ENCODE measurements around the gene MAPK1. TPM values are rescaled to one million over a fixed set of nuclear protein-coding genes. Genes with fewer than 3 reads are reported as not detected.

Gene MAPK1
- total RNA-seq, 2 experiments from 2014 or later, result 39.4 to 44.0 TPM

- intact Hi-C loops (cut with DNase I, micrococcal nuclease), result no loop called here
- H3K4me1 ChIP-seq (ENCODE audit: insufficient read depth, low read length), result no peaks in the 10 kb centered on the region
Measured at GRCh38 chr22:21904250-21904789, 36.9 kb upstream of the MAPK1 start.

GRCh38 chr22:21903283-21903682 is 35.8 kb upstream of the MAPK1 start:
- H3K36me3 ChIP-seq (ENCODE audit: insufficient read depth, low read length), result no peaks in the 10 kb centered on the region
- no peaks in the 10 kb centered on the region for H3K27me3 ChIP-seq (ENCODE audit: control insufficient read depth in 1 of 2, insufficient read depth in 2 of 2, low read length in 2 of 2)
- H3K27ac ChIP-seq (ENCODE audit: low read depth in 1 of 2, low read length in 2 of 2), result no peak overlapping the region
- Mint-ChIP-seq H3K9me3 (no peaks in the 10 kb centered on the region), H3K36me3 (ENCODE audit: low read depth) (no peaks in the 10 kb centered on the region), H3K27me3 (no peaks in the 10 kb centered on the region), H3K27ac (no peak overlapping the region), H3K4me3 (no peak overlapping the region), H3K4me1 (ENCODE audit: low read depth) (no peaks in the 10 kb centered on the region)
- TF ChIP-seq CTCF (IDR thresholded peaks at IDR 0.05), result no peak
- ChIA-PET POLR2A (no interaction called here), CTCF (interaction anchor here (0.6 kb wide), 1 partner anchor 1081 kb away, joined by 4 read pairs; no protein-coding TSS in a partner anchor)
- no peak overlapping the region for H3K4me3 ChIP-seq (ENCODE audit: low read length)
- intact Hi-C loops (cut with DNase I, micrococcal nuclease), result no loop called here
- H3K9me3 ChIP-seq (ENCODE audit: control insufficient read depth in 1 of 2, insufficient read depth in 1 of 2, low read length in 2 of 2), result no peaks in the 10 kb centered on the region
- ATAC-seq (ENCODE audit: poor library complexity) (no peak), DNase-seq (no peak)
- H3K4me1 ChIP-seq (ENCODE audit: insufficient read depth, low read length), result no peaks in the 10 kb centered on the region

More at GRCh38 chr22:21904250-21904789, 36.9 kb upstream of the MAPK1 start:
- Histone ChIP-seq H3K4me3 (ENCODE audit: low read length) (no peak overlapping the region), H3K27me3 (ENCODE audit: control insufficient read depth in 1 of 2, insufficient read depth in 2 of 2, low read length in 2 of 2) (no peaks in the 10 kb centered on the region), H3K9me3 (ENCODE audit: control insufficient read depth in 1 of 2, insufficient read depth in 1 of 2, low read length in 2 of 2) (no peaks in the 10 kb centered on the region), H3K27ac (ENCODE audit: low read depth in 1 of 2, low read length in 2 of 2) (no peak overlapping the region), H3K36me3 (ENCODE audit: insufficient read depth, low read length) (no peaks in the 10 kb centered on the region)
- no peak for TF ChIP-seq CTCF (IDR thresholded peaks at IDR 0.05)
- Mint-ChIP-seq H3K9me3 (no peaks in the 10 kb centered on the region), H3K4me3 (no peak overlapping the region), H3K27ac (no peak overlapping the region), H3K4me1 (ENCODE audit: low read depth) (no peaks in the 10 kb centered on the region), H3K36me3 (ENCODE audit: low read depth) (no peaks in the 10 kb centered on the region), H3K27me3 (no peaks in the 10 kb centered on the region)
- ChIA-PET POLR2A (no interaction called here), CTCF (no interaction called here)
- ATAC-seq (ENCODE audit: poor library complexity) (no peak), DNase-seq (no peak)

GRCh38 chr22:21902296-21903087 is 35.0 kb upstream of the MAPK1 start:
- H3K9me3 Mint-ChIP-seq, result no peaks in the 10 kb centered on the region
- H3K27ac Mint-ChIP-seq, result no peak overlapping the region
- Histone ChIP-seq H3K36me3 (ENCODE audit: insufficient read depth, low read length) (no peaks in the 10 kb centered on the region), H3K4me1 (ENCODE audit: insufficient read depth, low read length) (no peaks in the 10 kb centered on the region), H3K27me3 (ENCODE audit: control insufficient read depth in 1 of 2, insufficient read depth in 2 of 2, low read length in 2 of 2) (no peaks in the 10 kb centered on the region), H3K4me3 (ENCODE audit: low read length) (no peak overlapping the region), H3K9me3 (ENCODE audit: control insufficient read depth in 1 of 2, insufficient read depth in 1 of 2, low read length in 2 of 2) (no peaks in the 10 kb centered on the region), H3K27ac (ENCODE audit: low read depth in 1 of 2, low read length in 2 of 2) (no peak overlapping the region)
- H3K27me3 Mint-ChIP-seq, result no peaks in the 10 kb centered on the region
- TF ChIP-seq CTCF (IDR thresholded peaks at IDR 0.05), result no peak
- intact Hi-C loops (cut with DNase I, micrococcal nuclease), result no loop called here
- no peaks in the 10 kb centered on the region for H3K4me1 Mint-ChIP-seq (ENCODE audit: low read depth)
- ChIA-PET CTCF (no interaction called here), POLR2A (no interaction called here)
- H3K4me3 Mint-ChIP-seq, result no peak overlapping the region
- H3K36me3 Mint-ChIP-seq (ENCODE audit: low read depth), result no peaks in the 10 kb centered on the region
- DNase-seq (no peak), ATAC-seq (ENCODE audit: poor library complexity) (no peak)
